Stimulated activated naive CD8-positive, alpha-beta T cell treated with anti-CD3 and anti-CD28 coated beads, Interleukin-15, Interleukin-2, amounts not matched to agents 100 ng/mL and 50 ng/mL, for 24 hours (primary cell): Measurements from ENCODE around the gene IFNAR2.
A peak's percentile ranks its signal among the peaks of the same experiment; 100 is the strongest.

Experiments used
- H3K27ac Mint-ChIP-seq: one replicate; pipeline ENCODE4 v1.8.0; 2021; ENCODE audit warnings: mild to moderate bottlenecking, mixed read lengths
- H3K27me3 Mint-ChIP-seq: one replicate; pipeline ENCODE4 v1.8.0; 2021; ENCODE audit warnings: mixed read lengths
- H3K36me3 Mint-ChIP-seq: one replicate; pipeline ENCODE4 v1.8.0; 2021; ENCODE audit warnings: low read depth, mixed read lengths
- H3K4me1 Mint-ChIP-seq: one replicate; pipeline ENCODE4 v1.8.0; 2021; ENCODE audit warnings: low read depth, mixed read lengths
- H3K4me3 Mint-ChIP-seq: one replicate; pipeline ENCODE4 v1.8.0; 2021; ENCODE audit warnings: mild to moderate bottlenecking, mixed read lengths
- H3K9me3 Mint-ChIP-seq: one replicate; pipeline ENCODE4 v1.8.0; 2021; ENCODE audit warnings: mixed read lengths

IFNAR2 gene

DNA sequence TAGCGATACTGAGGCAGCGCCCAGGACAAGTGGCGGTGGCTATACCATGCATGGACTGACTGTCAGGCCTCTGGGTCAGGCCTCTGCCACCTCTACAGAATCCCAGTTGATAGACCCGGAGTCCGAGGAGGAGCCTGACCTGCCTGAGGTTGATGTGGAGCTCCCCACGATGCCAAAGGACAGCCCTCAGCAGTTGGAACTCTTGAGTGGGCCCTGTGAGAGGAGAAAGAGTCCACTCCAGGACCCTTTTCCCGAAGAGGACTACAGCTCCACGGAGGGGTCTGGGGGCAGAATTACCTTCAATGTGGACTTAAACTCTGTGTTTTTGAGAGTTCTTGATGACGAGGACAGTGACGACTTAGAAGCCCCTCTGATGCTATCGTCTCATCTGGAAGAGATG is 33.2 kb downstream of the IFNAR2 start:
- Mint-ChIP-seq H3K27me3 (no peaks in the 10 kb centered on the region), H3K27ac (no peak overlapping the region), H3K9me3 (no peaks in the 10 kb centered on the region), H3K4me3 (no peak overlapping the region), H3K36me3 (peaks cover 53% of the 10 kb centered on the region), H3K4me1 (peaks cover 63% of the 10 kb centered on the region)

GRCh38 chr21:33264561-33264960 is 34.8 kb downstream of the IFNAR2 start:
- peak overlapping the region; percentile 21 for H3K27ac Mint-ChIP-seq
- H3K36me3 Mint-ChIP-seq, result peaks cover 50% of the 10 kb centered on the region
- H3K4me1 Mint-ChIP-seq, result peaks cover 63% of the 10 kb centered on the region
- no peaks in the 10 kb centered on the region for H3K9me3 Mint-ChIP-seq
- H3K27me3 Mint-ChIP-seq, result no peaks in the 10 kb centered on the region
- no peak overlapping the region for H3K4me3 Mint-ChIP-seq

GRCh38 chr21:33265664-33266049 is 35.9 kb downstream of the IFNAR2 start:
- no peaks in the 10 kb centered on the region for H3K27me3 Mint-ChIP-seq
- peaks cover 60% of the 10 kb centered on the region for H3K4me1 Mint-ChIP-seq
- peak overlapping the region; percentile 95 for H3K4me3 Mint-ChIP-seq
- peaks cover 51% of the 10 kb centered on the region for H3K36me3 Mint-ChIP-seq
- H3K9me3 Mint-ChIP-seq, result no peaks in the 10 kb centered on the region
- H3K27ac Mint-ChIP-seq, result peak overlapping the region; percentile 79

GRCh38 chr21:33266050-33266788 is 36.5 kb downstream of the IFNAR2 start, which contains the start of gene IL10RB:
IL10RB (plus strand) TSS chr21:33266367; CDS start chr21:33266466, 99 bp downstream.
- Mint-ChIP-seq H3K27me3 (no peaks in the 10 kb centered on the region), H3K9me3 (no peaks in the 10 kb centered on the region), H3K4me1 (peaks cover 59% of the 10 kb centered on the region), H3K36me3 (peaks cover 56% of the 10 kb centered on the region), H3K4me3 (peak within 1 kb of the TSS; percentile 95), H3K27ac (peak within 1 kb of the TSS; percentile 96)

DNA sequence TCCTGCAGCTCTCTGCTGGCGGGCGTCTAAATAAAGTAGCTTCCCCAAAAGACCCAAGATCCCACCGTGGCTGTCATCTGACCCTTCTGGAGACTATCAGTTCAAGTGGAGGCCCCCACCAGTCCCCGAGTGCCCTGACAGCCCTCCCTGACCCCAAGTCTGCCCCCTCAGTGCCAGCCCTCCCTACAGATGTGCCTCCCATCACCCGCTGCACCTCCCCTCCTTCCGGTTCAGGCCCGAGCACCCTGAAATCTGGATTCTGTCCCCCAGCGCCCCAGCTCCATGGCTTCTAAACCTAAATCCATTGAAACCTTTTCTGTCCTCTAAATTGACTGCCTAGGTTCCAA is 37.0 kb downstream of the IFNAR2 start:
- peaks cover 59% of the 10 kb centered on the region for H3K36me3 Mint-ChIP-seq
- peaks cover 56% of the 10 kb centered on the region for H3K4me1 Mint-ChIP-seq
- peak overlapping the region; percentile 96 for H3K27ac Mint-ChIP-seq

GRCh38 chr21:33267250-33267649 is 37.5 kb downstream of the IFNAR2 start:
- H3K27ac Mint-ChIP-seq, result peak overlapping the region; percentile 96

More for the DNA sequence above, 37.0 kb downstream of the IFNAR2 start:
- peak overlapping the region; percentile 95 for H3K4me3 Mint-ChIP-seq
- no peaks in the 10 kb centered on the region for H3K27me3 Mint-ChIP-seq
- H3K9me3 Mint-ChIP-seq, result no peaks in the 10 kb centered on the region

DNA sequence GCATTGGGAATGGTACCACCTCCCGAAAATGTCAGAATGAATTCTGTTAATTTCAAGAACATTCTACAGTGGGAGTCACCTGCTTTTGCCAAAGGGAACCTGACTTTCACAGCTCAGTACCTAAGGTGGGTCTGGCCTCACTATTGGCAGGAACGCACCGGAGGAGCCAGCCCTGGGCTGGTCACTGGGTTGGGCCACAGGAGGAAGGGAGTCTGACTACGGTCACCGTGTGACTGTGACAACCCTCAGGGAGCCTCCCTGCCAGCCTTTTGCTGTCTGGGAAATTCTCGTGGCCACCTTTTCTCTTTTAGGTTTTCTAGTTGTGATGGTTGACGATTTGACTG is 38.6 kb downstream of the IFNAR2 start:
- Mint-ChIP-seq H3K4me3 (peak overlapping the region; percentile 95), H3K4me1 (peaks cover 63% of the 10 kb centered on the region), H3K27ac (peak overlapping the region; percentile 96), H3K9me3 (no peaks in the 10 kb centered on the region), H3K27me3 (no peaks in the 10 kb centered on the region), H3K36me3 (peaks cover 64% of the 10 kb centered on the region)

More at GRCh38 chr21:33267250-33267649, 37.5 kb downstream of the IFNAR2 start:
- Mint-ChIP-seq H3K27me3 (no peaks in the 10 kb centered on the region), H3K36me3 (peaks cover 63% of the 10 kb centered on the region), H3K4me1 (peaks cover 56% of the 10 kb centered on the region), H3K9me3 (no peaks in the 10 kb centered on the region), H3K4me3 (peak overlapping the region; percentile 95)

DNA sequence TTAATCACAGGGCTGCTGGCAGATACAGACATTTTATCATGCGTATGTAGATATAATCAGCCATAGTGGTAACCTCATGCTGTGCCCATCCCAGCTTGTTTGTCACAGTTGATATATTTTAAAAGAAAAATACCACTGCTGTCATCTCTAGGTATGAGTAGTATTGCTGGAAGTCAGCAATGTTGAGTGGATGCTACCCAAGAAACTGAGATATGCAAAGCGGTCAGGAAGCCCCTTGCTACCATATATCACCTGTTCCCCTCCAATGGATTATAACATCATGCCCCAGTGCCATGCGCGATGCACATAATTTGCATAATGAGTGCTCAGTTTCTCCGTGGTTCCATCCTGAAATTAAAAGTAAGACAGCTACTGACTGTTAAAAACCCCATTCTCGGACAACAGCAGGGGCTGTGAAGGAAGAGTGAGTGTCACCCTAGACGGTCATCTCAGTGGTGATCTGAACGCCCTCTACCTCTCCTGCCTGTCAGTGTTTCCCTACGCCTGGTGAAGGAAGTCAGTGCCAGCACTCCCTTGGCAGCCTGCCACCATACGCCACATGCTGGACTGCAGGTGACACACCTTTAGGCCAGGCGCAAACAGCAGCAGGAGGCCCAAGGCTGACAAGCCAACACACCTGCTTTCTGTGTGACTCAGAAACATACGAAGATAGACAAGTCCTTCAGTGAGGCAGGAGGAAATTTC is 39.2 kb downstream of the IFNAR2 start:
- Mint-ChIP-seq H3K9me3 (no peaks in the 10 kb centered on the region), H3K27me3 (no peaks in the 10 kb centered on the region), H3K36me3 (peaks cover 63% of the 10 kb centered on the region), H3K4me3 (peak overlapping the region; percentile 24), H3K27ac (peak overlapping the region; percentile 96), H3K4me1 (peaks cover 68% of the 10 kb centered on the region)

DNA sequence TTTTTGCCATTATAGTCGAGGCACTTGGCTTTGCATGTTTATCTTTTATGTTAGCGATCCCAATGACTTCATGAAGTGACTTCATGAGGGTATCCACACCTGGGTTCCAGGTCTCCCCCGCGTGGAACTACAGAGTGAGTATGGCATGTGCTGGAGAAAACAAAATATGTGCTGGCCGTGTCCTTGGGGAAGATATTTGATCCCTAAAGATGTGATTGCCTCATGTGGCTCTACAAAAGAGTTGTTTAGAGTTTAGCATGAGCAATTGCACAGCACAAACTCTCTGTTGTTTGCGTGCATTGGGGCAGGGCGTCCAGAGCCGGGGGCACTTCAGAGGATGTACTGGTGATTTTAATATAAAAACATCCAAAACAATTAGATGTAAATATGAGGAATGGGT is 41.2 kb downstream of the IFNAR2 start:
- no peaks in the 10 kb centered on the region for H3K27me3 Mint-ChIP-seq
- no peak overlapping the region for H3K4me3 Mint-ChIP-seq
- no peak overlapping the region for H3K27ac Mint-ChIP-seq
- peaks cover 55% of the 10 kb centered on the region for H3K4me1 Mint-ChIP-seq
- H3K9me3 Mint-ChIP-seq, result no peaks in the 10 kb centered on the region
- H3K36me3 Mint-ChIP-seq, result peaks cover 60% of the 10 kb centered on the region

DNA sequence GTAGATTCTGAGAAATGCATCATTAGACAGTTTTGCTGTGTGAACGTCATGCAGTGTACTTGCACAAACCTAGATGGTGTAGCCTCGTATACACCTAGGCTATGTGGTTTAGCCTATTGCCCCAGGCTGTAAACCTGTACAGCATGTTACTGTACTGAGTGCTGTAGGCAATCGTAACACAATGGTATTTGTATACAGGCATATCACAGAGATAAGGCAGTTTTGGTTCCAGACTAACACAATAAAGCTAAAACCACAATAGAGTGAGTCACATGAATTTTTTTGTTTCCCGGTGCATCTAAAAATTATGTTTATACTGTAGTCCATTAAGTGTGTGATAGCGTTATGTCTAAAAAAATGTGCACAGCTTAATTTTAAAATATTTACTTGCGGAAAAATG is 43.3 kb downstream of the IFNAR2 start:
- H3K27me3 Mint-ChIP-seq, result no peaks in the 10 kb centered on the region

DNA sequence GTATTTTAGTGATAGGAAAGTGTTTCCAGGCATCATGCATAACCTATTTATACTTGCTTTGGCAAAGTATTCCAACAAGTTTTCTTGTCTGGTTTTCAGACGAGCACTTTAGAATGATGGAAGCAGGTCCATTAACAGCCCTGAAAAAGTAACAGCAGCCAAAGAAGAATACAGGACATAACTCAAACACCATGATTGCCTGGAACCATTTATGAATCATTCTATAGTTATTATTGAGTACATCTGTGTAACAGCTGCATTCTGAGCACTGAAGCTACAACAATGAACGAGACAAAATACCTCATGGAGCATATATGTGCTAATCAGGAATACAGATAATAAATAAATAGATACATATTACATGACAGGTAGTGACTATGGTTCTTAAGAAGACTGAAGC is 49.0 kb downstream of the IFNAR2 start:
- peaks cover 67% of the 10 kb centered on the region for H3K36me3 Mint-ChIP-seq
- no peaks in the 10 kb centered on the region for H3K27me3 Mint-ChIP-seq
- no peak overlapping the region for H3K27ac Mint-ChIP-seq
- peaks cover 4% of the 10 kb centered on the region for H3K9me3 Mint-ChIP-seq
- H3K4me3 Mint-ChIP-seq, result no peak overlapping the region
- peaks cover 2% of the 10 kb centered on the region for H3K4me1 Mint-ChIP-seq

More for the DNA sequence above, 43.3 kb downstream of the IFNAR2 start:
- H3K27ac Mint-ChIP-seq, result no peak overlapping the region
- peaks cover 41% of the 10 kb centered on the region for H3K4me1 Mint-ChIP-seq
- no peak overlapping the region for H3K4me3 Mint-ChIP-seq
- H3K36me3 Mint-ChIP-seq, result peaks cover 64% of the 10 kb centered on the region
- H3K9me3 Mint-ChIP-seq, result no peaks in the 10 kb centered on the region

- H3K27ac Mint-ChIP-seq, result no peak overlapping the region
- H3K4me1 Mint-ChIP-seq, result no peaks in the 10 kb centered on the region
- H3K9me3 Mint-ChIP-seq, result peaks cover 4% of the 10 kb centered on the region
- no peak overlapping the region for H3K4me3 Mint-ChIP-seq
- H3K27me3 Mint-ChIP-seq, result no peaks in the 10 kb centered on the region
- H3K36me3 Mint-ChIP-seq, result peaks cover 67% of the 10 kb centered on the region
Measured at GRCh38 chr21:33279330-33279820, 49.6 kb downstream of the IFNAR2 start.
